GM21447 (cell line): ENCODE measurements around the gene IKBKE.

Experiments used
- ATAC-seq: cut with Tn5 transposase; IDR thresholded peaks from one replicate; pipeline ENCODE4 v1.9.1; 2021; ENCODE audit not compliant: unreplicated experiment

IKBKE gene

DNA sequence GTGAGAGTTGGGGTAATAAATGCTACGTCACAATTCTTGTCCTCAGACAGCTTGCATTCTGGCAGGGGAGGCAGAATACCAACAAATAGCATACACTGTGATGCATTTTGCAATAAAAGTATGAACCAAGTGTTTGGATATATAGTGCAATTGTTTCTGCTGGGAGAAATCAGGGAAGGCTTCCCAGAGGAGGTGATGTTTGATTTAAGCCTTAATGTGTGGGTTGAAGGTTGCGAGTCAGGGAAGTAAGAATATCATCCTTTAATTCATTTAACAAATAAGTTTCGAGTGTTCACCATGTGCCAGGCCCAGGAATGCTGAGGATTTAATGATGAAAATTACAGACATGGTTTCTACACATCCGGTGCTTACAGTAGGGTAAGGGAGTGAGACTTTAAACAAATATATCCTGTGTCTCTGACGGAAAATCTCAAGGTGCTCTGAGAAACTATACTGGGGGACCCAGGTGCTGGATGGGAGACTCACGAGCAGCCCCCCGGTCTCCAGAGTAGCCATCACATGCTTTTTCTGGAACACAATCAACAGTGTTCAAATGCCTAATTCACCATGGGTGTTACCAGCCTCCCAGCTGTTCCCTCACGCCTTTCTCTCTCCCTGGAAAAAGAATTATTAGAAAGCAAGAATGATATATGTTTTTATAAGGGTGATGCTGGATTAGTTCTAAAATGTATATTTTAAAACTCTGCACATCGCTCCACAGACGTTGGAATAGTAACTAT, 68.8 kb downstream of the IKBKE start:
- no peak for ATAC-seq

DNA sequence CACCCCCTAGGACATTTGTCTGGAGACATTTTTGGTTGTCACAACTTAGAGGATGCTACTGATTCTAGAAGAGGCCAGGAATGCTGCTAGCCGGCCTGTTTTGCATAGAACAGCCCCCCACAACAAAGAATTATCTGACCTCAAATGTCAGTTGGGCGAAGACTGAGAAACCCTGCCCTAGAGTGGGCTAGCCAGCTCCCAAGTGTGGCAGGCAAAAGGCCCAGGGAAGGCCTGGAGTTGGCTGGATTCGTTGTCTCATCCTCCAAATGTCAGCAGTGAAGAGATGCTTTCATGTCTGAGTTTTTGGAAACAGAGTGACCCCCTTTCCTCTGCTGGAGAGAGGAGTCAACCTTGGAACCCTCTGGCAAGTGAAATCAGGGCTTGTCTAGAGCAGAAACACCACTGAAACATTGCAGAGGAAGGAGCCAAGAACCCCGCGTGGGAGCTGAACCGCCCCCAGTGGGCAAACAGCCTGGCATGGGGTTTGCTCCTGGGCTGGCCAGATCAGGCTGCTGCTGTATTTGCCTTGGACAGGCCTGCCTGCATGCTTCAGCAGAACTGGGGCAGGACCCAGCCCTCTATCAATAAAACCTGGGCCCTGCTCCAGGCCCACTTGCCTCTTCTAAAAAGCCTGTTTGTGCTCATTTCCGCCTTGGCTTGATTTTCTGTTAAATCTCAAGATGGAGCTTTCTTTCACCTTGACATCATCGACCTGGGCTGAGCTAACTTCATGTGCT, 69.9 kb downstream of the IKBKE start:
- ATAC-seq, result no peak

DNA sequence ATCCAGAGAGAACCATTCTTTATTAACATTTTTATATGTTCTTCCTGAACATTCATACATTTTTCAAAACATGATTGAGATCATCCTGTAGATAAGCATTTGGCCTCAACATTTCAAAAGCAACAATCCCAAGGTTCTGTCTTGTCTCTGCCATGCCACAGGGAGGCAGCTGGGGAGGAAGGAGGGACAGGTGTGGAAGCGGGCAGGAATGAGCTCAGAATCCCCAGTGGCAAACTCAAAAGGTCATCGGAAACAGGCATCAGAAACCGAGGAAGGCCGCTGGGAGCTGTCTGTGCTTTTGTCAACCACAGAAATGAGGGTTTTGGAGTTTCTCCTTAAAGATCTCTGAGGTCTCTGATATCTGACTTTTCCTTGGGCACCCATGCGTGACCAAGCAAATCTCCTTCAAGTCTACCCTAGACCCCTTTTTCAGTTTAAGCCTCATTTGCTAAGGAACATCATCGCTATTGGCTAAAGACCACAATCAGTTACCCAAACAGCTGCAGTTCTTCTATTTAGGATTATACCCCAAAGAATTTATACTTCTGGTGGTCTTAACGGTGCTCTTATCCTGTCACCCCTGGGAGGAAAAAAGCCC, 71.1 kb downstream of the IKBKE start:
- no peak for ATAC-seq

DNA sequence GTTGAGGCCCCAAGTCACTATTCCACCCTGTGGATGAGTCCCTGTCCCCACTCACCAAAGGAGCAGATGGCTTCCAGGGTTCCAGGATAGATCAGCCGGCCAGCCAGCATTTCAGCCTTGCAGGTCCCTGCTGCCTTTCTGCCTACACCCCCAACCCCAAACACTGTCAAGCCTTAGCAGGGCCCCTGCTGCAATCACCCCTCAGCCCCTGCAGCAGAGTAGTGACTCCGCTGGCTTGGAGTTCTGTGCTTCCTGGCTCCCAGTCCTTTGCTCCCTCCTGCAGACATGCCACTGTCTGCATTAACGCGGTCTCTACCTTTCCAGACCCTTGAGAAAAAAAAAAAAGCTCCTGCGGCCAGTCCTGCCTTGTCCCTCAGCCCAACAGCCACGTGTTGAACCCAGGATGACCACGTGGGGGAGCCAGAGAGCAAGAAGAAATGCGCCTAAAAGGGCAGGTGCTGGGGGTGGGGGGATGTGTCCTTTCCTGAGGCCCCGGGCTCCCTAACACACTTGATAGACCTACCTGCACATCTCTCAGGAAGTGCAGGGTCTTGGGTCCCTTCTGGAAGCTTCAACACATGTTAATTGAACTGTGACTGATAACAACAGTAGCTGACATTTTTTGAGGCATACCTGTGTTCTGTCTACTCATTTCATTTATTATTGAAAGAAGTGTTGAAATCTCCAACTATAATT, 74.4 kb downstream of the IKBKE start:
- ATAC-seq, result no peak

DNA sequence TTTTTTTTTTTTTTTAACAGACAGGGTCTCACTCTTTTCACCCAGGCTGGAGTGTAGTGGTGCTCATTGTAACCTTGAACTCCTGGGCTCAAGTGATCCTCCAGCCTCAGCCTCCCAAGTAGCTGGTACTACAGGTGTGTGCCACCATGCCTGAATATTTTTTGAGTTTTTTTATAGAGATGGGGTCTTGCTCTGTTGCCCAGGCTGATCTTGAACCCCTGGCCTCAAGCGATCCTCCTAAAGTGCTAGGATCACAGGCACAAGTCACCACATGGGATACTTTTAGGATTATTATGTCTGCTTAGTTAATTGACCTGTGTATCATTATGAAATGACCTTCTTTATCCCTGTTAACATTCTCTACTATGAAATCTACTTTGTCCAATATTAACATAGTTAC, 75.1 kb downstream of the IKBKE start:
- ATAC-seq, result no peak
